CD4-positive, CD25-positive, alpha-beta regulatory T cell (primary cell): ENCODE measurements around the gene FGFR2. TPM values are rescaled to one million over a fixed set of nuclear protein-coding genes. Genes with fewer than 3 reads are reported as not detected.
A peak's percentile ranks its signal among the peaks of the same experiment; 100 is the strongest.

Source experiments
- ATAC-seq, 2 donors: fragments of 150-1000 bp; cut with Tn5 transposase; one replicate each; pipeline ENCODE4 v1.10.0; 2021; ENCODE audit warnings: low read depth in 2 of 2, moderate number of reproducible peaks in 2 of 2, moderate library complexity in 1 of 2
- DNase-seq, 3 donors: peaks; one replicate each; pipeline versions ENCODE4 v3.0.0 to v3.0.0-alpha.2; 2012 to 2022; ENCODE audit warnings: mixed read lengths in 1 of 3
- H3K27ac ChIP-seq: one replicate; pipeline ENCODE4 v1.7.0; 2013; ENCODE audit warnings: mild to moderate bottlenecking, low read length; ENCODE audit not compliant: insufficient read depth, poor library complexity, severe bottlenecking
- H3K27me3 ChIP-seq: one replicate; pipeline ENCODE4 v1.7.0; 2013; ENCODE audit warnings: low read length; ENCODE audit not compliant: control insufficient read depth, insufficient read depth
- H3K36me3 ChIP-seq: one replicate; pipeline ENCODE4 v1.7.0; 2013; ENCODE audit warnings: mild to moderate bottlenecking, low read length, moderate library complexity; ENCODE audit not compliant: control insufficient read depth, insufficient read depth
- H3K4me1 ChIP-seq: 2 replicates; pipeline ENCODE4 v1.7.0; 2013; ENCODE audit warnings: mild to moderate bottlenecking, low read length; ENCODE audit not compliant: insufficient read depth, control insufficient read depth, poor library complexity, severe bottlenecking
- H3K4me3 ChIP-seq: one replicate; pipeline ENCODE4 v1.7.0; 2013; ENCODE audit warnings: low read depth, mild to moderate bottlenecking, low read length, moderate library complexity
- H3K9me3 ChIP-seq, 2 experiments: 1 replicate in 1 of 2; 2 replicates in 1 of 2; pipeline ENCODE4 v1.7.0; 2013; ENCODE audit warnings: low read length in 2 of 2, mild to moderate bottlenecking in 1 of 2, moderate library complexity in 1 of 2; ENCODE audit not compliant: control insufficient read depth in 2 of 2
- H3K27ac Mint-ChIP-seq, 3 donors: one replicate each; pipeline ENCODE4 v1.8.0; 2020 to 2022; ENCODE audit warnings: mild to moderate bottlenecking in 3 of 3, mixed read lengths in 3 of 3, moderate library complexity in 2 of 3
- H3K27me3 Mint-ChIP-seq: one replicate; pipeline ENCODE4 v1.8.0; 2022; ENCODE audit warnings: mild to moderate bottlenecking, mixed read lengths
- H3K36me3 Mint-ChIP-seq: one replicate; pipeline ENCODE4 v1.8.0; 2020; ENCODE audit warnings: mixed read lengths
- H3K4me1 Mint-ChIP-seq, 4 donors: one replicate each; pipeline ENCODE4 v1.8.0; 2020 to 2022; ENCODE audit warnings: mixed read lengths in 4 of 4, mild to moderate bottlenecking in 1 of 4
- H3K4me3 Mint-ChIP-seq, 4 donors: one replicate each; pipeline ENCODE4 v1.8.0; 2020 to 2022; ENCODE audit warnings: mild to moderate bottlenecking in 4 of 4, mixed read lengths in 4 of 4, moderate library complexity in 3 of 4
- H3K9me3 Mint-ChIP-seq, 7 donors: one replicate each; pipeline ENCODE4 v1.8.0; 2020 to 2022; ENCODE audit warnings: mixed read lengths in 7 of 7, mild to moderate bottlenecking in 3 of 7, moderate library complexity in 2 of 7
- polyA plus RNA-seq, 4 donors: library from polyadenylated mRNA; unstranded; fragments of 300-500 nt; fragmentation: Illumina TruSeq; gene quantifications; one replicate each; pipeline ENCODE4 v1.2.3, GENCODE V29; 2021
- total RNA-seq: library from RNA; stranded (reverse); gene quantifications from one replicate; pipeline ENCODE4 v1.2.3, GENCODE V29; 2022

Gene FGFR2
- total and polyA plus RNA-seq, 5 donors from 2014 or later: 0.32 to 3.1 (median 0.60) TPM

GRCh38 chr10:121497513-121498470, 100.5 kb downstream of the FGFR2 start:
- Mint-ChIP-seq H3K27ac (no peak overlapping the region), H3K27me3 (no peaks in the 10 kb centered on the region), H3K36me3 (no peaks in the 10 kb centered on the region), H3K4me3 (no peak overlapping the region), H3K4me1 (no peaks in the 10 kb centered on the region), H3K9me3 (peaks cover 0 to 1% (median 0%) of the 10 kb centered on the region in 7 donors)
- Histone ChIP-seq H3K9me3 (no peaks in the 10 kb centered on the region), H3K4me3 (no peak overlapping the region), H3K36me3 (no peaks in the 10 kb centered on the region), H3K27ac (no peak overlapping the region), H3K27me3 (no peaks in the 10 kb centered on the region), H3K4me1 (no peaks in the 10 kb centered on the region)
- ATAC-seq (no peak), DNase-seq (no peak)

GRCh38 chr10:121495719-121496118, 102.5 kb downstream of the FGFR2 start:
- no peak overlapping the region for H3K4me3 ChIP-seq
- H3K9me3 ChIP-seq: no peaks in the 10 kb centered on the region
- no peak overlapping the region for H3K4me3 Mint-ChIP-seq
- no peaks in the 10 kb centered on the region for H3K4me1 ChIP-seq
- no peaks in the 10 kb centered on the region for H3K36me3 ChIP-seq
- no peak for ATAC-seq
- no peaks in the 10 kb centered on the region for H3K27me3 ChIP-seq
- no peaks in the 10 kb centered on the region for H3K36me3 Mint-ChIP-seq
- H3K9me3 Mint-ChIP-seq: peaks cover 0 to 1% (median 0%) of the 10 kb centered on the region in 7 donors
- H3K27ac Mint-ChIP-seq: no peak overlapping the region
- no peaks in the 10 kb centered on the region for H3K4me1 Mint-ChIP-seq
- no peak for DNase-seq
- no peaks in the 10 kb centered on the region for H3K27me3 Mint-ChIP-seq
- H3K27ac ChIP-seq: no peak overlapping the region

DNA sequence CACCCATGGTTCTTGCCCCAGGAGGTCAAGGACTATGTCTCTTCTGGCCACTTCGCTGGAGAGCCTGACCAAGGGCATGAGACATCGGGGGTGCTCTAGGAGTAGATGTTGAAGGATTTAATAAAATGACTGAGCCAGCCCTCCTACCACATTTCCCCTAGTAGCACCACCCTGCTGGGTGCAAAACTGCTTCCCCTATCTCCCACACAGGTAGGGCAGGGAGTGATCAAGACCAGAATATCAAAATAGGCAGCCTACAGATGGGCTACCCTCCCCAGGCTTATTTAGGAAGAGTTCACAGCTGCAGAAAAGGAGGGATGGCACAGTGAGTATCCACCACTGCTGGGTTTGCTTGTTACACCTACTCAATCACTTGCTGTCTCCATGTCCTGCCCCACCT, 103.9 kb downstream of the FGFR2 start:
- ATAC-seq (no peak), DNase-seq (no peak)
- Histone ChIP-seq H3K9me3 (no peaks in the 10 kb centered on the region), H3K27me3 (no peaks in the 10 kb centered on the region), H3K36me3 (no peaks in the 10 kb centered on the region), H3K4me3 (no peak overlapping the region), H3K27ac (no peak overlapping the region), H3K4me1 (no peaks in the 10 kb centered on the region)
- Mint-ChIP-seq H3K4me1 (no peaks in the 10 kb centered on the region), H3K9me3 (peaks cover 0 to 3% (median 0%) of the 10 kb centered on the region in 7 donors), H3K4me3 (no peak overlapping the region), H3K27ac (no peak overlapping the region), H3K27me3 (no peaks in the 10 kb centered on the region), H3K36me3 (no peaks in the 10 kb centered on the region)

DNA sequence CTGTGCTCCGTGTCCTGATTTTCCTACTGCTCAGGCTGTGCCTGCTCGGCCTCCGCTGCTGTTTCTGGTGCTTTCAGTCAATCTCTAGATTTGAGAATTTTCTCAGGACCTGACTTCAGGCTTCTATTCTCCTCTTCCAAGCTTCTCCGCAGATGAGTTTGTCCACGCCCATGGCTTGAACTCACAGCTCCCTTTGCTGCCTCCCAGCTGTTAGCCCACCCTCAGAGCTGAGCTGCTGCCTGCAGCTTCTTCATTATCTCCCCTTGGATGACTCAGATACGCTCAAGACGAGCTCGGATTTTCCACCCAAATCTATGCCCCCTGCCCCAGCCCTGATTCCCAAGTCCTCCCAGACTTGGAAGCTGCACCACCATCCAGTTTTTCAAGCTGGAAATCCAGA, 104.7 kb downstream of the FGFR2 start:
- Mint-ChIP-seq H3K36me3 (no peaks in the 10 kb centered on the region), H3K27ac (no peak overlapping the region), H3K4me3 (no peak overlapping the region), H3K4me1 (peaks cover 0 to 4% (median 0%) of the 10 kb centered on the region in 4 donors), H3K9me3 (peaks cover 0 to 3% (median 0%) of the 10 kb centered on the region in 7 donors), H3K27me3 (no peaks in the 10 kb centered on the region)
- H3K27ac ChIP-seq: no peak overlapping the region
- no peaks in the 10 kb centered on the region for H3K4me1 ChIP-seq
- ATAC-seq (no peak), DNase-seq (no peak)
- no peaks in the 10 kb centered on the region for H3K9me3 ChIP-seq
- no peak overlapping the region for H3K4me3 ChIP-seq
- H3K27me3 ChIP-seq: no peaks in the 10 kb centered on the region
- no peaks in the 10 kb centered on the region for H3K36me3 ChIP-seq

DNA sequence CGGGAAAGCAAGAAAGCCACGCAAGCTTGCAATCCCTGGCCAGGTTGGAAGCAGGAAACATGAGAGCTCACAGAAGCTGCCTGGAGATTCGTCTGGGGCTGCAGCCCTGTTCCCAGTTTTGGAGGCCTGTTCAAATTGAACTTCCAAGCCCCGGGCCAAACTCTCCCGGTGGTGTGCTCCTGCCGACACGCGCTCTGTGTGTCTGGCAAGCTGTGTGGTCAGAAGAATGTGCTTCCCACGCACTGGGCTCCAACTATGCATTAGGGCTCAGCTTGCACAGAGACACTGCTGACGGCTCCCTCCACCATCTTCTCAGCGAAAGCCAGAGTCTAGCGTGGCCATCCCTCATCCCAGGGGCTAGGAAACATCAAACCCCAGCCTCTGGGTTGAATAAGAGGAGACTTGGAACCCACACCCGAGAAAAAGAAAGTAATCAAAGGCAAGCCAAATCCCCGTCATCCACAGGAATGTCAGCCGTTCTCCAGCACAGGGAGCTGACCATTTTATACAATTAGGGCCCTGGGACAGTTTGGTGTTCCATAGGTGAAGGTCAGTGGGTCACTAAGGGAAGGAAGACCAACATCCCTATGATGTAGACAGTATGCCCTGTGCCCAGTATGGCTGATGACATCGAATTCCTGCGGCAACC, 107.2 kb downstream of the FGFR2 start:
- Mint-ChIP-seq H3K36me3 (no peaks in the 10 kb centered on the region), H3K4me1 (peaks cover 0 to 4% (median 0%) of the 10 kb centered on the region in 4 donors), H3K27ac (no peak overlapping the region), H3K27me3 (peaks cover 5% of the 10 kb centered on the region), H3K9me3 (peaks cover 0 to 3% (median 0%) of the 10 kb centered on the region in 7 donors), H3K4me3 (no peak overlapping the region)
- Histone ChIP-seq H3K4me1 (no peaks in the 10 kb centered on the region), H3K4me3 (no peak overlapping the region), H3K36me3 (no peaks in the 10 kb centered on the region), H3K9me3 (no peaks in the 10 kb centered on the region), H3K27ac (no peak overlapping the region), H3K27me3 (no peaks in the 10 kb centered on the region)
- ATAC-seq (no peak), DNase-seq (no peak)

- peaks cover 5% of the 10 kb centered on the region for H3K27me3 Mint-ChIP-seq
- no peaks in the 10 kb centered on the region for H3K36me3 Mint-ChIP-seq
- DNase-seq (no peak), ATAC-seq (no peak)
- Histone ChIP-seq H3K9me3 (no peaks in the 10 kb centered on the region), H3K27me3 (no peaks in the 10 kb centered on the region), H3K27ac (no peak overlapping the region), H3K36me3 (no peaks in the 10 kb centered on the region), H3K4me1 (no peaks in the 10 kb centered on the region), H3K4me3 (no peak overlapping the region)
- H3K4me3 Mint-ChIP-seq: peak overlapping the region in 1 of 4 donors; percentile 22
- peaks cover 0 to 3% (median 0%) of the 10 kb centered on the region in 7 donors for H3K9me3 Mint-ChIP-seq
- peaks cover 0 to 4% (median 0%) of the 10 kb centered on the region in 4 donors for H3K4me1 Mint-ChIP-seq
- H3K27ac Mint-ChIP-seq: peak overlapping the region in 1 of 3 donors; percentile 75
Observed at GRCh38 chr10:121485436-121486139, 112.7 kb downstream of the FGFR2 start.

- Mint-ChIP-seq H3K4me3 (no peak overlapping the region), H3K9me3 (peaks cover 0 to 3% (median 0%) of the 10 kb centered on the region in 7 donors), H3K36me3 (no peaks in the 10 kb centered on the region), H3K27ac (no peak overlapping the region), H3K27me3 (peaks cover 5% of the 10 kb centered on the region), H3K4me1 (peaks cover 0 to 4% (median 0%) of the 10 kb centered on the region in 4 donors)
- Histone ChIP-seq H3K36me3 (no peaks in the 10 kb centered on the region), H3K27ac (no peak overlapping the region), H3K4me3 (no peak overlapping the region), H3K27me3 (no peaks in the 10 kb centered on the region), H3K9me3 (no peaks in the 10 kb centered on the region), H3K4me1 (no peaks in the 10 kb centered on the region)
- ATAC-seq: no peak
- DNase-seq: no peak
Observed at GRCh38 chr10:121484816-121485215, 113.4 kb downstream of the FGFR2 start.
